ENCODE measurements around the gene SEPTIN2.

The SEPTIN2 gene

GRCh38 chr2:241324775-241325174 lies 9.1 kb downstream of the SEPTIN2 start:
- no peak for TF ChIP-seq CTCF (IDR thresholded peaks at IDR 0.05; ENCODE audit: low read depth, low read length, missing control alignments)
- in situ Hi-C loops (cut with HindIII; ENCODE audit: low pct_ligation_motif_present, low sequenced_read_pairs): no loop called here
- peaks cover 42% of the 10 kb centered on the region for H3K36me3 ChIP-seq (replicated peaks)
- DNase-seq: no peak
- H3K27me3 ChIP-seq (replicated peaks): no peaks in the 10 kb centered on the region
- no peak overlapping the region for H3K27ac ChIP-seq
- H3K4me3 ChIP-seq (ENCODE audit: low read depth, low read length): no peak overlapping the region

GRCh38 chr2:241325257-241325656 lies 9.5 kb downstream of the SEPTIN2 start:
- no peak for DNase-seq
- no peak overlapping the region for H3K27ac ChIP-seq
- no peak for TF ChIP-seq CTCF (IDR thresholded peaks at IDR 0.05; ENCODE audit: low read depth, low read length, missing control alignments)
- H3K27me3 ChIP-seq (replicated peaks): no peaks in the 10 kb centered on the region
- H3K4me3 ChIP-seq (ENCODE audit: low read depth, low read length): no peak overlapping the region
- peaks cover 46% of the 10 kb centered on the region for H3K36me3 ChIP-seq (replicated peaks)
- in situ Hi-C loops (cut with HindIII; ENCODE audit: low pct_ligation_motif_present, low sequenced_read_pairs): no loop called here

GRCh38 chr2:241329669-241330615 lies 14.2 kb downstream of the SEPTIN2 start:
- no peak for TF ChIP-seq CTCF (IDR thresholded peaks at IDR 0.05; ENCODE audit: low read depth, low read length, missing control alignments)
- Histone ChIP-seq H3K36me3 (replicated peaks) (peaks cover 51% of the 10 kb centered on the region), H3K4me3 (ENCODE audit: low read depth, low read length) (no peak overlapping the region), H3K27me3 (replicated peaks) (no peaks in the 10 kb centered on the region), H3K27ac (no peak overlapping the region)
- in situ Hi-C loops (cut with HindIII; ENCODE audit: low pct_ligation_motif_present, low sequenced_read_pairs): no loop called here
- DNase-seq: no peak

GRCh38 chr2:241330616-241330981 lies 14.9 kb downstream of the SEPTIN2 start:
- in situ Hi-C loops (cut with HindIII; ENCODE audit: low pct_ligation_motif_present, low sequenced_read_pairs): no loop called here
- no peak overlapping the region for H3K4me3 ChIP-seq (ENCODE audit: low read depth, low read length)
- no peak for DNase-seq
- no peak overlapping the region for H3K27ac ChIP-seq
- TF ChIP-seq CTCF (IDR thresholded peaks at IDR 0.05; ENCODE audit: low read depth, low read length, missing control alignments): no peak
- no peaks in the 10 kb centered on the region for H3K27me3 ChIP-seq (replicated peaks)
- H3K36me3 ChIP-seq (replicated peaks): peaks cover 51% of the 10 kb centered on the region

GRCh38 chr2:241334813-241335212 lies 19.1 kb downstream of the SEPTIN2 start:
- peaks cover 56% of the 10 kb centered on the region for H3K36me3 ChIP-seq (replicated peaks)
- TF ChIP-seq CTCF (IDR thresholded peaks at IDR 0.05; ENCODE audit: low read depth, low read length, missing control alignments): no peak
- in situ Hi-C loops (cut with HindIII; ENCODE audit: low pct_ligation_motif_present, low sequenced_read_pairs): no loop called here
- H3K27ac ChIP-seq: no peak overlapping the region
- DNase-seq: no peak
- H3K27me3 ChIP-seq (replicated peaks): no peaks in the 10 kb centered on the region
- no peak overlapping the region for H3K4me3 ChIP-seq (ENCODE audit: low read depth, low read length)

Data from brain microvascular endothelial cell (primary cell).